GM12801 (cell line): ENCODE results near the gene PEMT.

Experiments used
- CTCF ChIP-seq: IDR thresholded peaks from one replicate; pipeline ENCODE4 v1.5.1; 2011; ENCODE audit warnings: control low read depth; ENCODE audit not compliant: insufficient read length; ENCODE audit errors: extremely low read depth

The PEMT gene

DNA sequence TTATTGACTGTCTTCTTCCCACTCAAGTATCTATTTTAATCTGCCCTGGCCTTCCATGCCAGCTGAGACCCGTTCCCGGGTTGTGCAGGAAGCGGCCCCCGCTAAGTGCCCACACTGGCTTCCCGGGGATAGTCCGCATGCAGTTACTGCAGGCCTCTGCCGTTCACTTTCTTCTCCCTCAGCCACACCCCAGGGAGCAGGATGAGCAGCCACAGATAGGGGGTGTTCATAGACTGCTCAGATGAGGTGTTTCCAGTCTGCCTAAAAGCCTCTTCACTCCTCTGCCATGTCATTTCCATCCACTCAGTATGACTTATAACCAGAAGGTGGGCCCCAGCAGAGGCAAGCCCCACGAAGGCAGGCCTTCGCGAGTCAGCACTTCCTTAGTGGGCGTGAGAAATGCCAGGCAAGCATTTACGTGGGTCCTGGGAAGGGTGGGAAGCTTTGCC, 107.0 kb downstream of the PEMT start:
- TF ChIP-seq CTCF = no peak

GRCh38 chr17:17481860-17482259, 109.6 kb downstream of the PEMT start:
- no peak for TF ChIP-seq CTCF

- TF ChIP-seq CTCF = no peak
Observed at GRCh38 chr17:17480593-17481148, 110.8 kb downstream of the PEMT start.

DNA sequence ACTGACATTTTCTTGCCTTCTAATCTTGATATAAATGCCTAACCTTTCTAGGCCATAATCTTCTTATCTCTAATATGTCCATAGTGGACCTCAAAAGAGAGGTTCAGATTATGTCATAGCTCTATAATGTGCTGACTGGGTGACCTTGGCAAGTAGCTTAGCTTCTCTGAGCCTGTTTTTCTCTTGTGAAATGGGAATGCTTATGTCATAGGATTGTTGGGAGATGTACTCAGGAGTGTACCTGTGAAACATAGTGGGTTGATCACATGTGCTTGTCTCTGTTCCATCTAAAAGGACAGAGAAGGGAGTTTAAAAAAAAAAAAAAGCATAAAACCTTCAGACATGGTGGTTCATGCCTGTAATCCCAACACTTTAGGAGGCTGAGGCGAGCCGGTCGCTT, 112.3 kb downstream of the PEMT start:
- no peak for TF ChIP-seq CTCF

GRCh38 chr17:17476865-17477467, 114.5 kb downstream of the PEMT start, which contains the start of gene MED9:
Gene MED9, plus strand, starts transcription at chr17:17477000. Its CDS starts 42 bp downstream, at chr17:17477042.
- TF ChIP-seq CTCF = no peak

DNA sequence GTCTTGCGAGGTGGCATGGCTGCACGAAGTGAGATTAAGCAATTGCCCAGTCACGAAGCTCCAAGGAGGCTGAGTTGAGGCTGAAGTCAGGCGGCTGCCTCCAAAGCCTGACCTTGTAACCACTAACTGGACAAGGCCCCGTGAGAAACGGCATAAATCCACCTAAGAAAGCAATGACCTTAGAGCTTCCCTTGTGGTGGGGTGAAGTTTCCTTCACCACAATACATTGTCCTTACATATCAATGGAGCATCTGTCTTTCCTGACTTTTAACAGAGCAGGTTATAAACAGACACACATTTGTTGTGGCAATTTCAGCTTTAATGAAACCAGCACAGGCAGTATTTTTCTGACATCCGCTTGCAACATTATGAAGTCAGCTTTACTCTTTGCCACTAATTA, 117.2 kb downstream of the PEMT start:
- no peak for TF ChIP-seq CTCF

DNA sequence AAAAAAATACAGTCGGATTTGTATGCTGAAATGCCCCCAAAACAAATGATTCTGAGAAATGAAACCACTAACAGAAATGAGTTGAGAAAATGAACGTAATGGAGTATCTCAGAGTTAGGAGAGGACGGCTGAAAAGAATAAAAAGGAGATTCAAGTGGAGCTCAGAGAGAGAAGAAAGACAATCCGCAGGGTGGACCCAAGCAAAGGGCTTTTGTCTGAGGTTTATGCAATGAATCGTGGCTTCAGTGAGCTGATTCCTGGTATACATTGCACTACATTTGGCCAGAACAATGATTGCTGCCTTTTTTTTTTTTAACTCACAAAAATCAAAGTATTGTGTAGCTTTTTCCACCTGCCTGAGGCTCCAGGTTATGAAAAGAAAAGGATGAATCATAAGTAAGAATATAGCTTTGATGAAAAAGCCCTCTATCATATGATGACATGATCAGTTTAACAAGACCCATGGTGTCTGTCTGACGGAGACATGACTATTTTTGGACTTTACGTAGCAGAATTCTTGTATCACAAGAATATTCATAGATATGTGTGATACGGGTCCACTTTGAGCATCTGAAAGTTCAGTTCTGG, 119.1 kb downstream of the PEMT start:
- TF ChIP-seq CTCF = no peak
